ENCODE results near the gene GSN. TPM values are rescaled to one million over a fixed set of nuclear protein-coding genes. Genes with fewer than 3 reads are reported as not detected.

Gene GSN
- total RNA-seq, 2 donors from 2014 or later, result 590 to 1,544 TPM

- intact Hi-C loops (cut with DNase I), result no loop called here
- DNase-seq (ENCODE audit: low spot score), result no peak
Observed at GRCh38 chr9:121353241-121354061, 85.5 kb downstream of the GSN start.

GRCh38 chr9:121354141-121354540 is 86.2 kb downstream of the GSN start:
- DNase-seq (ENCODE audit: low spot score), result no peak
- intact Hi-C loops (cut with DNase I), result no loop called here

- no peak for DNase-seq (ENCODE audit: low spot score)
- intact Hi-C loops (cut with DNase I), result no loop called here
Observed at GRCh38 chr9:121354762-121355161, 86.8 kb downstream of the GSN start.

GRCh38 chr9:121357011-121357410 is 89.0 kb downstream of the GSN start:
- intact Hi-C loops (cut with DNase I), result no loop called here
- DNase-seq (ENCODE audit: low spot score), result no peak

GRCh38 chr9:121358751-121359150 is 90.8 kb downstream of the GSN start:
- intact Hi-C loops (cut with DNase I), result no loop called here
- DNase-seq (ENCODE audit: low spot score), result no peak

GRCh38 chr9:121359351-121360294 is 91.7 kb downstream of the GSN start:
- DNase-seq (ENCODE audit: low spot score), result no peak
- intact Hi-C loops (cut with DNase I), result loop anchor here in 1 of 2 donors (5.0 to 10.0 kb wide), 2 partner anchors 32 to 75 kb away; no protein-coding TSS in a partner anchor

- intact Hi-C loops (cut with DNase I), result loop anchor here in 1 of 2 donors (5.0 to 10.0 kb wide), 2 partner anchors 33 to 76 kb away; no protein-coding TSS in a partner anchor
- no peak for DNase-seq (ENCODE audit: low spot score)
Observed at GRCh38 chr9:121360601-121361374, 92.8 kb downstream of the GSN start.

- intact Hi-C loops (cut with DNase I), result loop anchor here in 1 of 2 donors (5.0 to 10.0 kb wide), 2 partner anchors 36 to 78 kb away; no protein-coding TSS in a partner anchor
- no peak for DNase-seq (ENCODE audit: low spot score)
Observed at GRCh38 chr9:121362813-121363621, 95.1 kb downstream of the GSN start.

DNA sequence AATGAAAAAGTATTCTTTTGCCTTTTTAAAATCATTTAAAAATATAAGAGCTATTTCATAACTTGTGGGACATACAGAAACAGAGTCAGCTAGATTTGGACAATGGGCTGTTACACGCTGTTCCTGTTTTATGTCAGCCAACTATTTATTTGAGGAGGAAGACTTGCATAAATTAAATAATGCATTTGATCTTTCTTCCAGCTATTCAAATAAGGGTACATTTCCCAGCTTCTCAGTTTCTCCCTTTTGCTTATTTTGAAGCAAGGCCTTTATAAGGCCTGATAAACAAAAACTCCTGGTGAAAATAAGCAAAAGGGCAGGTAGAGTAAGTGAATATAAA is 95.6 kb downstream of the GSN start:
- no peak for DNase-seq (ENCODE audit: low spot score)
- intact Hi-C loops (cut with DNase I), result loop anchor here in 1 of 2 donors (5.0 to 10.0 kb wide), 2 partner anchors 36 to 79 kb away; no protein-coding TSS in a partner anchor

DNA sequence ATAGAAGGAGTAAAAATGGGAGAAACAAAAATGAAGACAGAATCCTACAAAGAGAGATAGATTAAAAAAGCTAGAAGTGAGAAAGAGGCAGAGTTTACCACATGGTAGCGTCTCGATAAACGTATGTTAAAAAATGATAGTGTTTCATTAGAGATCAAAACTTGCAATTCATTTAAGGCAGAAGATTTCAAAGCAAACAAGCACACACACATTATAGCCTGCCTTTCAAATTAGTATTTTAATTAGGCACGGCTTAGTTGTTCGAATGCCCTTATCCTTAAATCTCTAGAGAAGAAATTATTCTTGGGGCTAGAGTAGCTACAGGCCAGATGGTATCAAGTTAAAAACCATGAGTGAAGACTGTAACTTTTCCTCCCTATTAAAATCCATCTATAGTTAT is 96.1 kb downstream of the GSN start:
- intact Hi-C loops (cut with DNase I), result loop anchor here in 1 of 2 donors (5.0 to 10.0 kb wide), 2 partner anchors 37 to 79 kb away; no protein-coding TSS in a partner anchor
- DNase-seq (ENCODE audit: low spot score), result no peak

GRCh38 chr9:121364886-121365285 is 96.9 kb downstream of the GSN start:
- no peak for DNase-seq (ENCODE audit: low spot score)
- intact Hi-C loops (cut with DNase I), result loop anchor here (5.0 to 10.0 kb wide), 2 partner anchors 38 to 80 kb away; no protein-coding TSS in a partner anchor

DNA sequence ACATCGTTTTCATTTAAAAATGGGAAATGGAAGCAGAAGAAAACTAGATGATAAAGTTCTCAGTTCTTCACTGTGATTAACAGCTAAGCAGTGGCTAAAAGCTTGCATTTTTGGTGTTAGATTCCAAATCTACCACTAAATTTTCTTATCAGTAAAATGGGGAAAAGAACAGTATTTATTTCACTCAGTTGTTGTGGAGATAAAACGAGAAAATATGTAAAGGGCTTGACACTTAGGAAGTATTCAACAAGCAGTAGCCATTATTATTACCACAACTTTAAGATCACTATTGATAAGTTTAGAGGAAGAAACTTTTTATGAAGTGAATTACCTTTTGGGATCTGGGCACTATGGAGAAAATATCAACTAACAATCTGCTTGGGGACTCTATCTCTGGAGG is 97.6 kb downstream of the GSN start:
- DNase-seq (ENCODE audit: low spot score), result no peak
- intact Hi-C loops (cut with DNase I), result loop anchor here (5.0 to 10.0 kb wide), 2 partner anchors 38 to 81 kb away; no protein-coding TSS in a partner anchor

DNA sequence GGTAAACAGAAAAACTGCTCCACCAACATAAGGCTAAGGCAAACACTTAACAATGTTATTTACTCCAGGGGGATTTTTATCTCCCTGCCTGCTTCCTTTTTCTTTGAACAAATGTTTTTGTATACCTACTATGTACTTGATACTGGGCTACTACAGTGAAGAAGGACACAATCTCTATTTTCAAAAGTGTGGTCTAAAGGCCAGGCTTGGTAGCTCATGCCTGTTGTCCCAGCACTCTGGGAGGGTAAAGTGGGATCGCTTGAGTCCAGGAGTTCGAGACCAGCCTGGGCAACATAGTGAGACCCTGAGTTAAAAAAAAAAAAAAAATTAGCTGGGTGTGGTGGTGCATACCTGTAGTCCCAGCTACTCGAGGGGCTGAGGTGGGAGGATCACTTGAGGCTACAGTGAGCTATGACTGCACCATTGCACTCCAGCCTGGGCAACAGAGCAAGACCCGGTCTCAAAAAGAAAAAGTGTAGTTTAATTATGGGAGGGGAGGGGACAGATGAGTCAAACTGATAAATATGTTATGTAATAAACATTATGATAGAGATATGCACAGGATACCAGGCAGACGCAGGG is 98.7 kb downstream of the GSN start:
- intact Hi-C loops (cut with DNase I), result loop anchor here (5.0 to 10.0 kb wide), 2 partner anchors 39 to 82 kb away; no protein-coding TSS in a partner anchor
- no peak for DNase-seq (ENCODE audit: low spot score)

DNA sequence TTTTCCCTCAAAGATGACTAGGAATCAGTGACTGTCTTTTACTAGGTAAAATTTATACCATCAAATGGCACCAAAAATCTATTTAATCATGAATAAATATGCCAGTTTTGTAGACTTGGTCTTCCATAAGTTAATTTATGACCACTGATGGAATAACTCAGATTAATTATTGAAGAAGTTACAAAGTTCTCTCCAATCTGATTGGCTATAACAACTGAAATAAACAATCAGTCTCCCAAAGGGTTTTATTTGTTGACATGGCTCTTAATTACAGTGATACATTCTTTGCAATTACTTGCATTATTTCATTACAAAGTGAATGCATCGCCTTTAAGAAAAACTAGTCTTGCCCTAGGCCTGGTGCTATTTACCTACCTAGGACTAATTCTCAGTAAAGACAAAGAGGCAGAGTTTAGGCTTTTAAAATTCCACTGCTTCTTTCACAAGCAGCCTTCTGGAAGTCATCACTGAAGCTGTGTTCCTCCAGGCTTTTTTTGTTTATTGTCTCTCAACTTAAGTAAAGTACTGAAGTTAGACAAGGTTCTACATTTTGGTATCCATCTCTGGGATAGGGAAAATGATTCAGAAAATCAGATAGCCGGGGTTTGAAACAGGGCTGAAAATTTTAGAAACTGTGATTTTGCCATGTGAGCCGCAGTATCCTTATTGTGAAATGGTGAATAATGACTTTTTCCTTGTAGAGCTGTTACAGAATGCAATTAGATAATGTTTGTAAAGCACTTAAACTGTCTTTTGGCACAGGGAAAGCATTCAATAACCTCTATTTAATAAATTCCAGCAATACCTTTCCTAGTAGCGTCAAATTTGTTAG is 99.6 kb downstream of the GSN start:
- no peak for DNase-seq (ENCODE audit: low spot score)
- intact Hi-C loops (cut with DNase I), result loop anchor here (5.0 to 10.0 kb wide), 2 partner anchors 40 to 83 kb away; no protein-coding TSS in a partner anchor

- DNase-seq (ENCODE audit: low spot score), result no peak
- intact Hi-C loops (cut with DNase I), result loop anchor here (5.0 to 10.0 kb wide), 2 partner anchors 41 to 83 kb away; no protein-coding TSS in a partner anchor
Observed at GRCh38 chr9:121368138-121368522, 100.2 kb downstream of the GSN start.

DNA sequence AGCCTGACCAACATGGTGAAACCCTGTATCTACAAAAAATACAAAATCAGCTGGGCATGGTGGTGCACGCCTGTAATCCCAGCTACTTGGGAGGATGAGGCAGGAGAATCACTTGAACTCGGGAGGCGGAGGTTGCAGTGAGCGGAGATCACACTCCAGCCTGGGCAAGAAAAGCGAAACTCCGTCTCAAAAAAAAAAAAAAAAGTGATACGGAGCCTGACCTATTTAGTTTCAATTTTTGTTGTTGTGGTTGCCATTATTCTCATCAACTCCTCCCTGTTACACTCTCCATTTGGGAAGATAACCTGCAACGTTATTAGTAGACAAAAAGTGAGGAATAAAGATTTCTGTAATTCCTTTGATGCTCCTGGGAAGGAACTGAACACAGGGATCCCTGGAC is 100.8 kb downstream of the GSN start:
- intact Hi-C loops (cut with DNase I), result loop anchor here (5.0 to 10.0 kb wide), 2 partner anchors 41 to 84 kb away; no protein-coding TSS in a partner anchor
- no peak for DNase-seq (ENCODE audit: low spot score)

Measured in posterior vena cava (tissue), 2 donors.